Hematopoietic multipotent progenitor cell (in vitro differentiated cells): ENCODE results near the gene COBL. TPM values are rescaled to one million over a fixed set of nuclear protein-coding genes. Genes with fewer than 3 reads are reported as not detected.

Source experiments
- DNase-seq, 3 donors: peaks; one replicate each; pipeline ENCODE4 v3.0.0-alpha.2; 2011 to 2015; ENCODE audit warnings: low read depth in 2 of 3, low spot score in 2 of 3
- total RNA-seq: library from RNA; depleted of rRNA; stranded (reverse); fragments of >200 nt; gene quantifications from one replicate; pipeline ENCODE4 v1.2.3, GENCODE V29; 2012

Gene COBL
- total RNA-seq, 1 donor: 0.27 TPM

DNA sequence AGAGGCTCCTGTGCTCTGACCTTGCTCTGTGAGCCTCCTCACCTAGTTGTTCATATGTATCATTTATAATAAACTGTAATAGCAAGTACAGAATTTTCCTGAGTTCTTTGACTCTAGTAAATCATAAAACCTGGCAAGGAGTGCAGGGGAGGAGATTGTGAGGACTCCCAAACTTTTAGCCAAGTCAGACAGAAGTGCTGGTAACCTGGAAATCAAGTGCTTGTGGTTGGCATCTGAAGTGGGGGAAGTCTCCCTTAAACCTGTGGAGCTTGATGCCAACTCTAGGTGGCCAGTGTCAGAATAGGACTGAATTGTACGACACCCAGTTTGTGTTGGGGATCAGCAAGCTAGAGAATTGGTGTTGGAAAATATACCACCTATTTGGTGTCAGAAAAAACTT lies 327.6 kb downstream of the COBL start:
- no peak for DNase-seq

- DNase-seq: no peak
These were observed 328.1 kb downstream of the COBL start for GRCh38 chr7:50988465-50988864.

GRCh38 chr7:50985096-50985495 lies 331.5 kb downstream of the COBL start:
- no peak for DNase-seq

DNA sequence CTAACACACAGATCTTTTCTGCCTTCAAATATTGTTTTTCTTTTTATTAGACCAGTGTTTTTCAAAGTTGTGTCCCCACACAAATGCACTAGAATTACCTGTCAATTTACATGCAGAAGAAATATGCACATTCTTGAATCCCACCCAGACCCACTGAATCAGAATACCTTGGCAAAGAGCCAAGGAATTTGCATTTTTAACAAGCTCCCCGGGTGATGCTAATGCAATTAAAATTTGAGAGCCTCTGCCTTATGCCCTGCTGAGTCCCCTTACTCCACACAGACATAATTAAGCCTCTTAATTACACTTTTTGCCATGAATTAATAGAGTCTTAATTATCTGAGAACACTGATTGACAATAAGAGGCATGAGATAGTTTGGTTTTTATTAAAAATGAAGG lies 332.8 kb downstream of the COBL start:
- no peak for DNase-seq

GRCh38 chr7:50982626-50983025 lies 334.0 kb downstream of the COBL start:
- no peak for DNase-seq

DNA sequence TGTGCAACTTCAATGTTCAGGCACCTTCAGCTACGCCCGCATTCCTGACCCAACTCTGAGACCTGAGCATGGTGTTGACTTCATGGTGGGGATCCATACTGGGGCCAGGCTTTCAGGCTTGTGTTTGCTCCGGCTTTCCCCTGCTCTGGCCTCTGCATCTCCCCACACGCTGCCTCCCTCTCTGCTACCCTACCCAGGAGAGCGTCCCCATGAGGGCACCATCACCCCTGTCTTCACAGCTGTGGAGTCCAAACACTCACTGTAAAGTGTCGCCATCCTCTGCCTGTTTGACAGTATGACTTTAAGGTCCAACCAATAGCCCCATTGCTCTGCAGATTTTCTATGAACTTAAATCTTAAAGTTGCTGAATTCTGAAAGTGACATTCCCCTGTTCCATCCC lies 334.9 kb downstream of the COBL start:
- DNase-seq: no peak

DNA sequence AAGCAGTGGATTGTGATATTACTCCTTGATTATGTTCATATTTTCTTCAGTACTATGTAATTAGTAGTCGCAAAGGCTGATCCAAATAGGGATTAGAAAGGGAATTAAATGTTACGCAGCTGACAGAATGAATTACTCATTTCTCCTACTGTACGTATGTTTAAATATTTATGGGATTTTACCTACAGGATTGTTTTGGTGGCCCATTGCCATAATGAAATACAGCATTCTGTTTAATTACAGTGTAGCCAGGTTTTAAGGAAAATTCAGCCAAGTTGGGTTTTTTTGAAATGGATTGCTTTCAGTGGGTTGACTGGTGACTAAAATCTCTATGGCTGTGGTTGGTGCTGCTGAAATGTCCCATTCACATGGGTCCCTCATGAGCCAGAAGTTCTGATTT lies 336.2 kb downstream of the COBL start:
- DNase-seq: no peak

GRCh38 chr7:50978633-50979215 lies 337.9 kb downstream of the COBL start:
- DNase-seq: no peak

DNA sequence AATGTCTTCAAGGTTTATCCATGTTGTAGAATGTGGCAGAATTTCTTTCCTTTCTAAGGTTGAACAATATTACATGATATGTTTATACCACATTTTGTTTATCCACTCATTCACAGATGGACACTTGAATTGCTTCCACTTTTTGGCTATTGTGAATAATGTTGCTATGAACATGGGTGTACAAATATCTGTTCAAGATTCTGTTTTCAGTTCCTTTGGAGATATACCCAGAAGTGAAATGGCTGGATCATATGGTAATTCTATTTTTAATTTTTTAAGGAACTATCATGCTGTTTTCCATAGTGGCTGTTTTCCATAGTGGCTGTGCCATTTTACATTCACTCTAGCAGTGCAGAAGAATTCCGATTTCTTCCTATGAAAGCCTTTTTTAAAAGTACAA lies 339.2 kb downstream of the COBL start:
- DNase-seq: no peak

- no peak for DNase-seq
These were observed 340.5 kb downstream of the COBL start for GRCh38 chr7:50976064-50976463.

GRCh38 chr7:50974240-50974639 lies 342.4 kb downstream of the COBL start:
- no peak for DNase-seq

DNA sequence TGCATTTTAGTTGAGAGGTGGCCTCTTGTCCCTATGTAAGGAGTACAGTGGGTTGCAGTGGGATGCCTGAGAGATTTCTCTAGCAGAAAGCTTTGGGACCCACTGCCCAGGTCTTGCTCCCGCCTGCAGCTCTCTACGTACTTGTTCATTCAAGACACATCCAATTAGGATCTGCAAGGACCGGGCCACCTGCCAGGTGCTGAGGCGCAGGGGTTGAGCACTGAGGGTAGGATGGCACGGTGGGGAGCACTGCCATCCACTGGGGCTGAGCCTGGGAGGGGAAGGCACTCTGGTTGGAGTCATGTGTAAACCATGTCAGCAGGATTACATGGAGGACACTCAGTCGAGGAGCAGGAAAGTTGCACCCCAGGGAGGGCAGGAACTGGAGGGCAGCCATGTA lies 342.8 kb downstream of the COBL start:
- no peak for DNase-seq

GRCh38 chr7:50970092-50970491 lies 346.5 kb downstream of the COBL start:
- DNase-seq: no peak
